C4-2B (cell line): ENCODE data around the gene PAPSS1.

Experiments
- ZFX ChIP-seq: fragments of 450-650 bp; IDR thresholded peaks from 2 replicates; pipeline ENCODE4 v1.6.1; 2017
- TF ChIP-seq, protein P1 (sequence below): fragments of 450-650 bp; conservative IDR thresholded peaks from 2 replicates; pipeline ENCODE4 v1.5.1; 2017; ENCODE audit warnings: mild to moderate bottlenecking

DNA sequence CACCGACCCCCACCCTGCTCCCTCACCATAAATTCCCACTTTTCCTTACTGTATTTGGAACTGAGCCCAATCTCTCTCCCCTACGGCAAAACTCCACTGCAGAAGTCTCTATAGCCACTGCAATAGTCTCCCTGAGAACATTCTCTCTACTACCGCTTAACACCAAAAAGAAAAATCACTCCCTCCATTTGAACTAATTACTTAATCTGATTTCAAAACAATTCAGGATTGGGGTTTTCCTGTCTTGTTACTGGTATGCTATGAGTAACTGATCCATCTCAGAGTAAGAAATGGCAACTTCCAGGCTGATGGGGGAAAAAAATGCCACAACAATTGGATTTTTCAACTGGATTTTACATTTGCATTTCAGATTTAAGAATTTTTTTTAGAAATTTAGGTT, 5.8 kb downstream of the PAPSS1 start:
- TF ChIP-seq, protein P1, sequence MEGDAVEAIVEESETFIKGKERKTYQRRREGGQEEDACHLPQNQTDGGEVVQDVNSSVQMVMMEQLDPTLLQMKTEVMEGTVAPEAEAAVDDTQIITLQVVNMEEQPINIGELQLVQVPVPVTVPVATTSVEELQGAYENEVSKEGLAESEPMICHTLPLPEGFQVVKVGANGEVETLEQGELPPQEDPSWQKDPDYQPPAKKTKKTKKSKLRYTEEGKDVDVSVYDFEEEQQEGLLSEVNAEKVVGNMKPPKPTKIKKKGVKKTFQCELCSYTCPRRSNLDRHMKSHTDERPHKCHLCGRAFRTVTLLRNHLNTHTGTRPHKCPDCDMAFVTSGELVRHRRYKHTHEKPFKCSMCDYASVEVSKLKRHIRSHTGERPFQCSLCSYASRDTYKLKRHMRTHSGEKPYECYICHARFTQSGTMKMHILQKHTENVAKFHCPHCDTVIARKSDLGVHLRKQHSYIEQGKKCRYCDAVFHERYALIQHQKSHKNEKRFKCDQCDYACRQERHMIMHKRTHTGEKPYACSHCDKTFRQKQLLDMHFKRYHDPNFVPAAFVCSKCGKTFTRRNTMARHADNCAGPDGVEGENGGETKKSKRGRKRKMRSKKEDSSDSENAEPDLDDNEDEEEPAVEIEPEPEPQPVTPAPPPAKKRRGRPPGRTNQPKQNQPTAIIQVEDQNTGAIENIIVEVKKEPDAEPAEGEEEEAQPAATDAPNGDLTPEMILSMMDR, result no peak
- TF ChIP-seq ZFX, result no peak
